SK-N-SH (cell line): ENCODE results near the gene ELFN2. TPM values are rescaled to one million over a fixed set of nuclear protein-coding genes. Genes with fewer than 3 reads are reported as not detected.

Source experiments
- CTCF ChIA-PET: fragments of 300-600, 350-600 bp; formaldehyde crosslinking; extraction: SDS; loops from one replicate; lab custom pipeline; 2021; lab: Yijun Ruan, JAX
- POLR2A ChIA-PET: fragments of 350-600 bp; sonication (Branson Sonifier 250); formaldehyde crosslinking; extraction: SDS; loops from one replicate; lab custom pipeline; 2020; ENCODE audit warnings: antibody characterized with exemption, inconsistent platforms; lab: Yijun Ruan, JAX
- DNase-seq: peaks from one replicate; pipeline ENCODE4 v3.0.0; 2012
- H2AFZ ChIP-seq: fragments of 200-600 bp; sonication (generic); 2 replicates; pipeline ENCODE4 v1.8.1; 2016; ENCODE audit warnings: antibody characterized with exemption, mild to moderate bottlenecking, low read depth
- H3F3A ChIP-seq: fragments of 200-600 bp; sonication (generic); replicated peaks from 2 replicates; pipeline ENCODE3; 2016; ENCODE audit warnings: antibody characterized with exemption, mild to moderate bottlenecking; ENCODE audit not compliant: insufficient read depth
- H3K27ac ChIP-seq, 2 experiments: fragments of 200-500 bp in 1 of 2; fragments of 200-600 bp in 1 of 2; sonication (Bioruptor generic) in 1 of 2; sonication (generic), shearing (Covaris generic) in 1 of 2; 2 replicates each; pipeline versions ENCODE4 v1.5.1 to v1.6.1; 2014 to 2016; ENCODE audit warnings: low read depth in 2 of 2, inconsistent platforms in 1 of 2, low read length in 1 of 2, mild to moderate bottlenecking in 1 of 2, mixed read lengths in 1 of 2
- H3K27me3 ChIP-seq: fragments of 200-600 bp; sonication (generic), shearing (Covaris generic); 2 replicates; pipeline ENCODE4 v1.6.1; 2016; ENCODE audit warnings: mixed run types; ENCODE audit not compliant: insufficient read depth
- H3K36me3 ChIP-seq, 2 experiments: fragments of 200-500 bp in 1 of 2; fragments of 200-600 bp in 1 of 2; sonication (Bioruptor generic) in 1 of 2; sonication (generic) in 1 of 2; replicated peaks in 1 of 2; 2 replicates each; pipeline versions ENCODE3 to v1.5.1; 2014 to 2016; ENCODE audit warnings: low read length in 1 of 2, mild to moderate bottlenecking in 1 of 2; ENCODE audit not compliant: insufficient read depth in 2 of 2, control insufficient read depth in 1 of 2
- H3K4me1 ChIP-seq, 2 experiments: fragments of 200-500 bp in 1 of 2; fragments of 200-600 bp in 1 of 2; sonication (Bioruptor generic) in 1 of 2; sonication (generic), shearing (Covaris generic) in 1 of 2; 2 replicates each; pipeline versions ENCODE4 v1.5.1 to v1.6.1; 2014 to 2016; ENCODE audit warnings: low read depth in 1 of 2, low read length in 1 of 2, mixed run types in 1 of 2; ENCODE audit not compliant: insufficient read depth in 2 of 2, control insufficient read depth in 1 of 2
- H3K4me2 ChIP-seq: fragments of 200-600 bp; sonication (generic), shearing (Covaris generic); 2 replicates; pipeline ENCODE4 v1.6.1; 2017; ENCODE audit warnings: mixed run types
- H3K4me3 ChIP-seq, 2 experiments: fragments of 200-500 bp in 1 of 2; fragments of 200-600 bp in 1 of 2; sonication (Bioruptor generic) in 1 of 2; sonication (generic), shearing (Covaris generic) in 1 of 2; 2 replicates each; pipeline versions ENCODE4 v1.5.1 to v1.8.1; 2014 to 2016; ENCODE audit warnings: low read depth in 2 of 2, inconsistent platforms in 1 of 2, low read length in 1 of 2, mild to moderate bottlenecking in 1 of 2, mixed read lengths in 1 of 2, moderate library complexity in 1 of 2
- H3K79me2 ChIP-seq: fragments of 200-600 bp; sonication (generic); 2 replicates; pipeline ENCODE4 v1.8.1; 2017; ENCODE audit warnings: mild to moderate bottlenecking; ENCODE audit not compliant: insufficient read depth
- H3K9ac ChIP-seq: fragments of 200-600 bp; sonication (generic); 2 replicates; pipeline ENCODE4 v1.6.1; 2017; ENCODE audit warnings: mixed run types
- H3K9me2 ChIP-seq: fragments of 200-600 bp; sonication (generic); 2 replicates; pipeline ENCODE4 v1.6.1; 2017; ENCODE audit warnings: mixed run types
- H3K9me3 ChIP-seq: fragments of 200-600 bp; sonication (generic); 2 replicates; pipeline ENCODE4 v1.6.1; 2017; ENCODE audit warnings: mixed run types, mild to moderate bottlenecking, moderate library complexity
- H4K20me1 ChIP-seq: fragments of 200-600 bp; sonication (generic); 2 replicates; pipeline ENCODE4 v1.6.1; 2017; ENCODE audit warnings: mild to moderate bottlenecking, mixed run types; ENCODE audit not compliant: insufficient read depth
- EP300 ChIP-seq, 2 experiments: IDR thresholded peaks; 2 replicates each; pipeline versions ENCODE4 v1.4.0 to v1.6.1; 2012; ENCODE audit warnings: borderline replicate concordance in 1 of 2, low read depth in 1 of 2, low read length in 1 of 2
- FOXM1 ChIP-seq: IDR thresholded peaks from 2 replicates; pipeline ENCODE4 v1.4.0; 2012; ENCODE audit warnings: low read depth, mild to moderate bottlenecking
- IRF3 ChIP-seq: fragments of 150-350 bp; IDR thresholded peaks from 2 replicates; pipeline ENCODE4 v1.6.1; 2016; ENCODE audit warnings: mild to moderate bottlenecking, low read depth, low read length
- MXI1 ChIP-seq: IDR thresholded peaks from 2 replicates; pipeline ENCODE4 v1.6.1; 2012; ENCODE audit warnings: mild to moderate bottlenecking, low read depth, low read length, improper control_type of control experiment
- NFIC ChIP-seq: IDR thresholded peaks from 2 replicates; pipeline ENCODE4 v1.4.0; 2012; ENCODE audit warnings: borderline replicate concordance
- RXRA ChIP-seq: IDR thresholded peaks from 2 replicates; pipeline ENCODE4 v1.4.0; 2012; ENCODE audit warnings: low read depth, mild to moderate bottlenecking, borderline replicate concordance
- SIN3A ChIP-seq: IDR thresholded peaks from 2 replicates; pipeline ENCODE4 v1.6.1; 2012; ENCODE audit warnings: low read depth, mild to moderate bottlenecking, low read length, moderate library complexity, borderline replicate concordance
- SMC3 ChIP-seq: IDR thresholded peaks from 2 replicates; pipeline ENCODE4 v1.6.1; 2012; ENCODE audit warnings: low read depth, low read length, improper control_type of control experiment
- TCF12 ChIP-seq: IDR thresholded peaks from 2 replicates; pipeline ENCODE4 v1.4.0; 2012
- WGBS: methylation state at CpG from one replicate; pipeline ENCODE4 v1.1.6; 2017; ENCODE audit warnings: low lambda C conversion rate; 5-methylcytosine and 5-hydroxymethylcytosine counted together
- polyA plus RNA-seq, 3 experiments: library from polyadenylated mRNA; depleted of rRNA; stranded (reverse); fragments of >200 nt; gene quantifications; 2 replicates each; pipeline ENCODE4 v1.2.3, GENCODE V29; 2012
- TF ChIP-seq, protein P1 (sequence below): fragments of 150-350 bp; IDR thresholded peaks from 2 replicates; pipeline ENCODE4 v1.6.1; 2017; ENCODE audit warnings: antibody characterized with exemption, low read length, low read depth, borderline replicate concordance
- TF ChIP-seq, protein P2 (sequence below): IDR thresholded peaks from 2 replicates; pipeline ENCODE4 v1.6.1; 2012; ENCODE audit warnings: mild to moderate bottlenecking, low read depth, low read length, moderate library complexity
- TF ChIP-seq, protein P3 (sequence below): IDR thresholded peaks from 2 replicates; pipeline ENCODE4; 2012

The ELFN2 gene
- polyA plus RNA-seq, 1 of the 3 experiments (the other 2 are of a cell fraction) = 2.8 TPM

GRCh38 chr22:37409459-37410050 is 17.7 kb downstream of the ELFN2 start:
- no peaks in the 10 kb centered on the region for H3F3A ChIP-seq
- POLR2A ChIA-PET = no interaction called here
- no peak overlapping the region for H3K9ac ChIP-seq
- H2AFZ ChIP-seq = no peak overlapping the region
- H3K79me2 ChIP-seq = no peaks in the 10 kb centered on the region
- H3K36me3 ChIP-seq = no peaks in the 10 kb centered on the region
- TF ChIP-seq, protein P1, sequence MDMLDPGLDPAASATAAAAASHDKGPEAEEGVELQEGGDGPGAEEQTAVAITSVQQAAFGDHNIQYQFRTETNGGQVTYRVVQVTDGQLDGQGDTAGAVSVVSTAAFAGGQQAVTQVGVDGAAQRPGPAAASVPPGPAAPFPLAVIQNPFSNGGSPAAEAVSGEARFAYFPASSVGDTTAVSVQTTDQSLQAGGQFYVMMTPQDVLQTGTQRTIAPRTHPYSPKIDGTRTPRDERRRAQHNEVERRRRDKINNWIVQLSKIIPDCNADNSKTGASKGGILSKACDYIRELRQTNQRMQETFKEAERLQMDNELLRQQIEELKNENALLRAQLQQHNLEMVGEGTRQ = no peak
- 71% methylated on average over 13 of the region's 13 CpGs for WGBS
- no peaks in the 10 kb centered on the region for H3K9me3 ChIP-seq
- H3K27me3 ChIP-seq = no peaks in the 10 kb centered on the region
- H3K27ac ChIP-seq = no peak overlapping the region
- no peaks in the 10 kb centered on the region for H3K9me2 ChIP-seq
- no peaks in the 10 kb centered on the region for H4K20me1 ChIP-seq
- no peak overlapping the region for H3K4me2 ChIP-seq
- CTCF ChIA-PET = interaction anchor here (0.6 to 1.7 kb wide), 3 partner anchors 19 to 78 kb away, joined by 3 to 7 read pairs (median 3); no protein-coding TSS in a partner anchor
- H3K4me3 ChIP-seq = no peak overlapping the region
- DNase-seq = no peak
- H3K4me1 ChIP-seq = no peaks in the 10 kb centered on the region; a peak in 1 of 4 replicates

GRCh38 chr22:37409031-37409430 is 18.2 kb downstream of the ELFN2 start:
- no peaks in the 10 kb centered on the region for H3K27me3 ChIP-seq
- no peaks in the 10 kb centered on the region for H3K79me2 ChIP-seq
- no peak overlapping the region for H3K27ac ChIP-seq
- no peak overlapping the region for H3K9ac ChIP-seq
- no peak for DNase-seq
- no peaks in the 10 kb centered on the region for H3F3A ChIP-seq
- WGBS = 62% methylated on average over 5 of the region's 8 CpGs
- H3K4me2 ChIP-seq = no peak overlapping the region
- no peaks in the 10 kb centered on the region for H3K9me2 ChIP-seq
- no peak overlapping the region for H3K4me3 ChIP-seq
- no peaks in the 10 kb centered on the region for H3K9me3 ChIP-seq
- TF ChIP-seq TCF12 (no peak), MXI1 (no peak), EP300 (IDR thresholded peaks at IDR 0.05; ENCODE audit: borderline replicate concordance in 1 of 2, low read depth in 1 of 2, low read length in 1 of 2) (no peak), RXRA (no peak), IRF3 (no peak), SMC3 (no peak), SIN3A (no peak), FOXM1 (no peak), NFIC (no peak)
- TF ChIP-seq, protein P2, sequence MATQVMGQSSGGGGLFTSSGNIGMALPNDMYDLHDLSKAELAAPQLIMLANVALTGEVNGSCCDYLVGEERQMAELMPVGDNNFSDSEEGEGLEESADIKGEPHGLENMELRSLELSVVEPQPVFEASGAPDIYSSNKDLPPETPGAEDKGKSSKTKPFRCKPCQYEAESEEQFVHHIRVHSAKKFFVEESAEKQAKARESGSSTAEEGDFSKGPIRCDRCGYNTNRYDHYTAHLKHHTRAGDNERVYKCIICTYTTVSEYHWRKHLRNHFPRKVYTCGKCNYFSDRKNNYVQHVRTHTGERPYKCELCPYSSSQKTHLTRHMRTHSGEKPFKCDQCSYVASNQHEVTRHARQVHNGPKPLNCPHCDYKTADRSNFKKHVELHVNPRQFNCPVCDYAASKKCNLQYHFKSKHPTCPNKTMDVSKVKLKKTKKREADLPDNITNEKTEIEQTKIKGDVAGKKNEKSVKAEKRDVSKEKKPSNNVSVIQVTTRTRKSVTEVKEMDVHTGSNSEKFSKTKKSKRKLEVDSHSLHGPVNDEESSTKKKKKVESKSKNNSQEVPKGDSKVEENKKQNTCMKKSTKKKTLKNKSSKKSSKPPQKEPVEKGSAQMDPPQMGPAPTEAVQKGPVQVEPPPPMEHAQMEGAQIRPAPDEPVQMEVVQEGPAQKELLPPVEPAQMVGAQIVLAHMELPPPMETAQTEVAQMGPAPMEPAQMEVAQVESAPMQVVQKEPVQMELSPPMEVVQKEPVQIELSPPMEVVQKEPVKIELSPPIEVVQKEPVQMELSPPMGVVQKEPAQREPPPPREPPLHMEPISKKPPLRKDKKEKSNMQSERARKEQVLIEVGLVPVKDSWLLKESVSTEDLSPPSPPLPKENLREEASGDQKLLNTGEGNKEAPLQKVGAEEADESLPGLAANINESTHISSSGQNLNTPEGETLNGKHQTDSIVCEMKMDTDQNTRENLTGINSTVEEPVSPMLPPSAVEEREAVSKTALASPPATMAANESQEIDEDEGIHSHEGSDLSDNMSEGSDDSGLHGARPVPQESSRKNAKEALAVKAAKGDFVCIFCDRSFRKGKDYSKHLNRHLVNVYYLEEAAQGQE = no peak
- TF ChIP-seq, protein P3, sequence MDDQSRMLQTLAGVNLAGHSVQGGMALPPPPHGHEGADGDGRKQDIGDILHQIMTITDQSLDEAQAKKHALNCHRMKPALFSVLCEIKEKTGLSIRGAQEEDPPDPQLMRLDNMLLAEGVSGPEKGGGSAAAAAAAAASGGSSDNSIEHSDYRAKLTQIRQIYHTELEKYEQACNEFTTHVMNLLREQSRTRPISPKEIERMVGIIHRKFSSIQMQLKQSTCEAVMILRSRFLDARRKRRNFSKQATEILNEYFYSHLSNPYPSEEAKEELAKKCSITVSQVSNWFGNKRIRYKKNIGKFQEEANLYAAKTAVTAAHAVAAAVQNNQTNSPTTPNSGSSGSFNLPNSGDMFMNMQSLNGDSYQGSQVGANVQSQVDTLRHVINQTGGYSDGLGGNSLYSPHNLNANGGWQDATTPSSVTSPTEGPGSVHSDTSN = no peak
- ChIA-PET CTCF (interaction anchor here (0.7 to 1.7 kb wide), 2 partner anchors 19 to 22 kb away, joined by 3 to 7 read pairs; no protein-coding TSS in a partner anchor), POLR2A (no interaction called here)
- no peak overlapping the region for H2AFZ ChIP-seq
- no peaks in the 10 kb centered on the region for H4K20me1 ChIP-seq
- H3K4me1 ChIP-seq = no peaks in the 10 kb centered on the region; a peak in 1 of 4 replicates
- H3K36me3 ChIP-seq = no peaks in the 10 kb centered on the region
